IMR-90 (cell line): Measurements from ENCODE around the gene FAM168B. TPM values are rescaled to one million over a fixed set of nuclear protein-coding genes. Genes with fewer than 3 reads are reported as not detected.

Source experiments
- ATAC-seq: fragments of 200-7000 bp; cut with Tn5 transposase; 2 replicates; pipeline ENCODE4 v1.9.1; 2020; ENCODE audit warnings: low read depth, mild to moderate bottlenecking, moderate library complexity
- BruUV-seq: library from RNA; stranded (reverse); fragments of 400-500 nt; replicated peaks from 2 replicates; lab custom pipeline; 2021; lab: Mats Ljungman, UMichigan
- CTCF ChIA-PET: fragments of 300-600 bp; formaldehyde crosslinking; extraction: SDS; loops from one replicate; lab custom pipeline; 2021; ENCODE audit warnings: antibody characterized with exemption; lab: Yijun Ruan, JAX
- POLR2A ChIA-PET: fragments of 300-600 bp; sonication (Branson Sonifier 250); formaldehyde crosslinking; loops from one replicate; lab custom pipeline; 2022; ENCODE audit warnings: antibody characterized with exemption; ENCODE audit not compliant: unreplicated experiment; lab: Charles Lee
- DNase-seq: peaks from one replicate; pipeline ENCODE4 v3.0.0; 2013
- H2AFZ ChIP-seq: replicated peaks from 2 replicates; pipeline ENCODE3; 2013; ENCODE audit warnings: low read length, mild to moderate bottlenecking; ENCODE audit not compliant: poor library complexity
- H2AK5ac ChIP-seq: 2 replicates; pipeline ENCODE4 v1.6.1; 2013; ENCODE audit warnings: low read depth, low read length, inconsistent platforms
- H2AK9ac ChIP-seq: replicated peaks from 2 replicates; pipeline ENCODE3; 2013; ENCODE audit warnings: mild to moderate bottlenecking, low read depth, low read length, moderate library complexity; ENCODE audit not compliant: poor library complexity
- H2BK120ac ChIP-seq: 2 replicates; pipeline ENCODE4 v1.6.1; 2013; ENCODE audit warnings: low read depth, low read length, inconsistent platforms
- H2BK15ac ChIP-seq: 3 replicates; pipeline ENCODE4 v1.6.1; 2013; ENCODE audit warnings: low read depth, low read length, inconsistent platforms
- H2BK20ac ChIP-seq: 2 replicates; pipeline ENCODE4 v1.6.1; 2013; ENCODE audit warnings: low read depth, mild to moderate bottlenecking, inconsistent platforms, low read length, moderate library complexity
- H2BK5ac ChIP-seq: 2 replicates; pipeline ENCODE4 v1.6.1; 2013; ENCODE audit warnings: mild to moderate bottlenecking, low read depth, low read length, inconsistent platforms; ENCODE audit not compliant: poor library complexity, severe bottlenecking
- H3K14ac ChIP-seq: replicated peaks from 2 replicates; pipeline ENCODE4 v1.6.1; 2013; ENCODE audit warnings: low read depth, low read length, inconsistent platforms
- H3K18ac ChIP-seq: 2 replicates; pipeline ENCODE4 v1.6.1; 2013; ENCODE audit warnings: low read depth, low read length, control low read depth
- H3K23ac ChIP-seq: 2 replicates; pipeline ENCODE4 v1.6.1; 2013; ENCODE audit warnings: low read depth, low read length, inconsistent platforms
- H3K27ac ChIP-seq: 2 replicates; pipeline ENCODE4 v1.5.1; 2013; ENCODE audit warnings: mild to moderate bottlenecking, control low read depth, low read length; ENCODE audit not compliant: insufficient read depth
- H3K27me3 ChIP-seq: 2 replicates; pipeline ENCODE4 v1.6.1; 2013; ENCODE audit warnings: low read length; ENCODE audit not compliant: control insufficient read depth, insufficient read depth
- H3K36me3 ChIP-seq: 2 replicates; pipeline ENCODE4 v1.6.1; 2013; ENCODE audit warnings: low read length, mixed read lengths; ENCODE audit not compliant: control insufficient read depth, insufficient read depth
- H3K4ac ChIP-seq: 2 replicates; pipeline ENCODE4 v1.6.1; 2013; ENCODE audit warnings: low read depth, low read length, inconsistent platforms
- H3K4me1 ChIP-seq: 2 replicates; pipeline ENCODE4 v1.6.1; 2013; ENCODE audit warnings: low read length, mixed read lengths; ENCODE audit not compliant: control insufficient read depth, insufficient read depth
- H3K4me2 ChIP-seq: 2 replicates; pipeline ENCODE4 v1.6.1; 2013; ENCODE audit warnings: low read depth, mild to moderate bottlenecking, control low read depth, low read length, moderate library complexity
- H3K4me3 ChIP-seq: 2 replicates; pipeline ENCODE4 v1.5.1; 2013; ENCODE audit warnings: low read depth, mild to moderate bottlenecking, control low read depth, low read length, moderate library complexity; ENCODE audit not compliant: insufficient read depth
- H3K56ac ChIP-seq: 2 replicates; pipeline ENCODE4 v1.6.1; 2013; ENCODE audit warnings: low read length, inconsistent platforms; ENCODE audit not compliant: insufficient read depth; ENCODE audit errors: extremely low read depth
- H3K79me1 ChIP-seq, 2 experiments: 2 replicates each; pipeline ENCODE4 v1.6.1; 2013; ENCODE audit warnings: low read length in 2 of 2, inconsistent platforms in 1 of 2, low read depth in 1 of 2
- H3K9ac ChIP-seq: 2 replicates; pipeline ENCODE4 v1.6.1; 2013; ENCODE audit warnings: low read depth, low read length, control low read depth
- H3K9me1 ChIP-seq: 2 replicates; pipeline ENCODE4 v1.6.1; 2013; ENCODE audit warnings: low read length, inconsistent platforms; ENCODE audit not compliant: insufficient read depth
- H3K9me3 ChIP-seq: 2 replicates; pipeline ENCODE4 v1.6.1; 2013; ENCODE audit warnings: low read length; ENCODE audit not compliant: control insufficient read depth, insufficient read depth
- H4K20me1 ChIP-seq: 2 replicates; pipeline ENCODE4 v1.6.1; 2013; ENCODE audit warnings: low read length, inconsistent platforms; ENCODE audit not compliant: insufficient read depth
- H4K5ac ChIP-seq: 2 replicates; pipeline ENCODE4 v1.6.1; 2013; ENCODE audit warnings: mild to moderate bottlenecking, low read depth, low read length, control low read depth
- H4K8ac ChIP-seq, 2 experiments: 2 replicates each; pipeline ENCODE4 v1.6.1; 2013; ENCODE audit warnings: low read depth in 2 of 2, low read length in 2 of 2, control low read depth in 1 of 2, inconsistent platforms in 1 of 2
- H4K91ac ChIP-seq: 2 replicates; pipeline ENCODE4 v1.6.1; 2013; ENCODE audit warnings: low read depth, low read length, inconsistent platforms; ENCODE audit not compliant: insufficient read depth
- MAZ ChIP-seq: IDR thresholded peaks from 2 replicates; pipeline ENCODE4 v1.6.1; 2012; ENCODE audit warnings: low read depth, mild to moderate bottlenecking, low read length, improper control_type of control experiment, moderate library complexity, borderline replicate concordance
- WGBS, 2 experiments: methylation state at CpG; one replicate each; pipeline versions ENCODE4 v1.1.5 to v1.1.7; 2013; ENCODE audit warnings: missing lambda C conversion rate in 2 of 2; ENCODE audit not compliant: insufficient read length in 1 of 2; ENCODE audit errors: extremely low coverage in 2 of 2; 5-methylcytosine and 5-hydroxymethylcytosine counted together
- dilution Hi-C: fragments of 300-500 bp; cut with HindIII; formaldehyde crosslinking; loops from one replicate; pipeline ENCODE4 v1.14.3; 2018; ENCODE audit warnings: low sequenced_read_pairs; ENCODE audit not compliant: unreplicated experiment
- in situ Hi-C: fragments of 300-500 bp; cut with MboI; formaldehyde crosslinking; loops from 3 replicates; pipeline ENCODE4 v1.14.3; 2019; ENCODE audit warnings: low sequenced_read_pairs, inconsistent platforms, mixed read lengths
- intact Hi-C: fragments of 100-400 bp; cut with micrococcal nuclease; formaldehyde crosslinking; loops from 2 replicates; pipeline ENCODE4 v1.10.0; 2022
- polyA plus RNA-seq, 3 experiments: library from polyadenylated mRNA; depleted of rRNA; stranded (reverse); fragments of >200 nt; gene quantifications; 2 replicates each; pipeline ENCODE4 v1.2.3, GENCODE V29; 2012; ENCODE audit warnings: low replicate concordance in 1 of 3
- total RNA-seq: library from RNA; depleted of rRNA; stranded (reverse); fragments of >200 nt; gene quantifications from 2 replicates; pipeline ENCODE4 v1.2.3, GENCODE V29; 2012

The FAM168B gene
- total and polyA plus RNA-seq, 2 of the 4 experiments (the other 2 are of a cell fraction): 76.4 to 106 TPM

DNA sequence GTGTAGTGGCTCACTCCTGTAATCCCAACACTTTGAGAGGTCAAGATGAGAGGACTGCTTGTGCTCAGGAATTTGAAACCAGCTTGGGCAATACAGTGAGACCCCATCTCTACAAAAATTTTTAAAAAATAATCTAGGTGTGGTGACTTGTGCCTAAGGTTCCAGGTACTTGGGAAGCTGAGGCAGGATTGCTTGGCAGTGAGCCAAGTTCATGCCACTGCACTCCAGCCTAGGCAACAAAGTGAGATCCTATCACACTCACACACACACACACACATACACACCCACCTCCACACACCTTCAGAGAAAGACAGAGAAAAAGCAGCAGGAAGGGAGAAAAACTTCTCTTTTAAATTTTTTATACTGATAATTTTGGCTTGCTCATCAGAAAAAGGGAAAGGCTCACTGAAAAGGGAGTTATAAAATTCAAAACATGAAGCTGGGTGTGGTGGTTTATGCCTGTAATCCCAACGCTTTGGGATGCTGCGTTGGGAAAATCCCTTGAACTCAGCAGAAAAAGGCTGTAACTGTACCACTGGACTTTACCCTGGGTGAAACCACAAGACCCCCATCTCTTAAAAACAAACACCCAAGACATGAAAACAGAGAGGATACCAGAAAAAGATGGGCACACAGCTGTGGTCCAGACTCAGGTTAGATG is 25.7 kb downstream of the FAM168B start:
- ChIA-PET POLR2A (no interaction called here), CTCF (no interaction called here)
- Histone ChIP-seq H3K4me3 (no peak overlapping the region), H2AK5ac (no peak overlapping the region), H3K56ac (no peak overlapping the region), H3K9me1 (peaks cover 7% of the 10 kb centered on the region), H3K79me1 (peaks cover 28 to 61% of the 10 kb centered on the region in 2 experiments), H3K14ac (no peak overlapping the region), H3K23ac (no peak overlapping the region), H3K4me1 (peaks cover 11% of the 10 kb centered on the region), H2BK15ac (no peak overlapping the region), H4K8ac (no peak overlapping the region), H3K9me3 (no peaks in the 10 kb centered on the region), H4K91ac (no peak overlapping the region), H2BK120ac (no peak overlapping the region), H3K18ac (no peak overlapping the region), H3K27me3 (no peaks in the 10 kb centered on the region), H2AFZ (no peak overlapping the region), H3K4me2 (no peak overlapping the region), H3K27ac (no peak overlapping the region), H3K9ac (no peak overlapping the region), H2AK9ac (no peak overlapping the region), H3K36me3 (peaks cover 37% of the 10 kb centered on the region), H3K4ac (no peak overlapping the region), H4K20me1 (peaks cover 64% of the 10 kb centered on the region), H2BK20ac (no peak overlapping the region), H4K5ac (no peak overlapping the region), H2BK5ac (no peak overlapping the region)
- TF ChIP-seq MAZ: no peak
- intact Hi-C loops (no loop called here), dilution Hi-C loops (no loop called here), in situ Hi-C loops (no loop called here)
- no TSS peak for BruUV-seq
- no CpG with 5 or more reads among the region's 2 CpGs for WGBS, 2 experiments
- ATAC-seq (no peak), DNase-seq (no peak)
